SK-N-SH (cell line): ENCODE measurements around the gene MYO9B. TPM values are rescaled to one million over a fixed set of nuclear protein-coding genes. Genes with fewer than 3 reads are reported as not detected.

ENCODE experiments used
- CTCF ChIA-PET: fragments of 300-600, 350-600 bp; formaldehyde crosslinking; extraction: SDS; loops from one replicate; lab custom pipeline; 2021; lab: Yijun Ruan, JAX
- POLR2A ChIA-PET: fragments of 350-600 bp; sonication (Branson Sonifier 250); formaldehyde crosslinking; extraction: SDS; loops from one replicate; lab custom pipeline; 2020; ENCODE audit warnings: antibody characterized with exemption, inconsistent platforms; lab: Yijun Ruan, JAX
- DNase-seq: peaks from one replicate; pipeline ENCODE4 v3.0.0; 2012
- H2AFZ ChIP-seq: fragments of 200-600 bp; sonication (generic); 2 replicates; pipeline ENCODE4 v1.8.1; 2016; ENCODE audit warnings: antibody characterized with exemption, mild to moderate bottlenecking, low read depth
- H3F3A ChIP-seq: fragments of 200-600 bp; sonication (generic); replicated peaks from 2 replicates; pipeline ENCODE3; 2016; ENCODE audit warnings: antibody characterized with exemption, mild to moderate bottlenecking; ENCODE audit not compliant: insufficient read depth
- H3K27ac ChIP-seq, 2 experiments: fragments of 200-500 bp in 1 of 2; fragments of 200-600 bp in 1 of 2; sonication (Bioruptor generic) in 1 of 2; sonication (generic), shearing (Covaris generic) in 1 of 2; 2 replicates each; pipeline versions ENCODE4 v1.5.1 to v1.6.1; 2014 to 2016; ENCODE audit warnings: low read depth in 2 of 2, inconsistent platforms in 1 of 2, low read length in 1 of 2, mild to moderate bottlenecking in 1 of 2, mixed read lengths in 1 of 2
- H3K27me3 ChIP-seq: fragments of 200-600 bp; sonication (generic), shearing (Covaris generic); 2 replicates; pipeline ENCODE4 v1.6.1; 2016; ENCODE audit warnings: mixed run types; ENCODE audit not compliant: insufficient read depth
- H3K36me3 ChIP-seq, 2 experiments: fragments of 200-500 bp in 1 of 2; fragments of 200-600 bp in 1 of 2; sonication (Bioruptor generic) in 1 of 2; sonication (generic) in 1 of 2; replicated peaks in 1 of 2; 2 replicates each; pipeline versions ENCODE3 to v1.5.1; 2014 to 2016; ENCODE audit warnings: low read length in 1 of 2, mild to moderate bottlenecking in 1 of 2; ENCODE audit not compliant: insufficient read depth in 2 of 2, control insufficient read depth in 1 of 2
- H3K4me1 ChIP-seq, 2 experiments: fragments of 200-500 bp in 1 of 2; fragments of 200-600 bp in 1 of 2; sonication (Bioruptor generic) in 1 of 2; sonication (generic), shearing (Covaris generic) in 1 of 2; 2 replicates each; pipeline versions ENCODE4 v1.5.1 to v1.6.1; 2014 to 2016; ENCODE audit warnings: low read depth in 1 of 2, low read length in 1 of 2, mixed run types in 1 of 2; ENCODE audit not compliant: insufficient read depth in 2 of 2, control insufficient read depth in 1 of 2
- H3K4me2 ChIP-seq: fragments of 200-600 bp; sonication (generic), shearing (Covaris generic); 2 replicates; pipeline ENCODE4 v1.6.1; 2017; ENCODE audit warnings: mixed run types
- H3K4me3 ChIP-seq, 2 experiments: fragments of 200-500 bp in 1 of 2; fragments of 200-600 bp in 1 of 2; sonication (Bioruptor generic) in 1 of 2; sonication (generic), shearing (Covaris generic) in 1 of 2; 2 replicates each; pipeline versions ENCODE4 v1.5.1 to v1.8.1; 2014 to 2016; ENCODE audit warnings: low read depth in 2 of 2, inconsistent platforms in 1 of 2, low read length in 1 of 2, mild to moderate bottlenecking in 1 of 2, mixed read lengths in 1 of 2, moderate library complexity in 1 of 2
- H3K79me2 ChIP-seq: fragments of 200-600 bp; sonication (generic); 2 replicates; pipeline ENCODE4 v1.8.1; 2017; ENCODE audit warnings: mild to moderate bottlenecking; ENCODE audit not compliant: insufficient read depth
- H3K9ac ChIP-seq: fragments of 200-600 bp; sonication (generic); 2 replicates; pipeline ENCODE4 v1.6.1; 2017; ENCODE audit warnings: mixed run types
- H3K9me2 ChIP-seq: fragments of 200-600 bp; sonication (generic); 2 replicates; pipeline ENCODE4 v1.6.1; 2017; ENCODE audit warnings: mixed run types
- H3K9me3 ChIP-seq: fragments of 200-600 bp; sonication (generic); 2 replicates; pipeline ENCODE4 v1.6.1; 2017; ENCODE audit warnings: mixed run types, mild to moderate bottlenecking, moderate library complexity
- H4K20me1 ChIP-seq: fragments of 200-600 bp; sonication (generic); 2 replicates; pipeline ENCODE4 v1.6.1; 2017; ENCODE audit warnings: mild to moderate bottlenecking, mixed run types; ENCODE audit not compliant: insufficient read depth
- ELF1 ChIP-seq: IDR thresholded peaks from 2 replicates; pipeline ENCODE4 v1.4.0; 2012
- FOXJ3 ChIP-seq: sonication (generic); formaldehyde crosslinking; IDR thresholded peaks from 2 replicates; pipeline ENCODE4 v1.5.1; 2020; ENCODE audit warnings: mild to moderate bottlenecking, missing genetic modification reagents
- FOXM1 ChIP-seq: IDR thresholded peaks from 2 replicates; pipeline ENCODE4 v1.4.0; 2012; ENCODE audit warnings: low read depth, mild to moderate bottlenecking
- IRF3 ChIP-seq: fragments of 150-350 bp; IDR thresholded peaks from 2 replicates; pipeline ENCODE4 v1.6.1; 2016; ENCODE audit warnings: mild to moderate bottlenecking, low read depth, low read length
- NRF1 ChIP-seq: IDR thresholded peaks from 2 replicates; pipeline ENCODE4 v1.6.1; 2012; ENCODE audit warnings: low read depth, mild to moderate bottlenecking, low read length
- RAD21 ChIP-seq: IDR thresholded peaks from 2 replicates; pipeline ENCODE4 v1.6.1; 2012; ENCODE audit warnings: mild to moderate bottlenecking, low read length
- ZBTB33 ChIP-seq: IDR thresholded peaks from 2 replicates; pipeline ENCODE4 v1.4.0; 2012; ENCODE audit warnings: low read depth, borderline replicate concordance
- WGBS: methylation state at CpG from one replicate; pipeline ENCODE4 v1.1.6; 2017; ENCODE audit warnings: low lambda C conversion rate; 5-methylcytosine and 5-hydroxymethylcytosine counted together
- polyA plus RNA-seq, 3 experiments: library from polyadenylated mRNA; depleted of rRNA; stranded (reverse); fragments of >200 nt; gene quantifications; 2 replicates each; pipeline ENCODE4 v1.2.3, GENCODE V29; 2012

The MYO9B gene
- polyA plus RNA-seq, 1 of the 3 experiments (the other 2 are of a cell fraction) = 37.6 TPM

- peaks cover 0 to 13% of the 10 kb centered on the region in 2 experiments for H3K36me3 ChIP-seq
- H3K9me2 ChIP-seq = no peaks in the 10 kb centered on the region
- H3K4me1 ChIP-seq = peaks cover 12 to 19% of the 10 kb centered on the region in 2 experiments; a peak in 3 of 4 replicates
- no peak for DNase-seq
- no peaks in the 10 kb centered on the region for H3K9me3 ChIP-seq
- peaks cover 80% of the 10 kb centered on the region for H3K79me2 ChIP-seq
- H2AFZ ChIP-seq = no peak overlapping the region
- no peak overlapping the region for H3K4me3 ChIP-seq
- H3K27ac ChIP-seq = no peak overlapping the region
- POLR2A ChIA-PET = no interaction called here
- WGBS = 91% methylated on average over 8 of the region's 12 CpGs
- H3K9ac ChIP-seq = no peak overlapping the region
- H4K20me1 ChIP-seq = no peaks in the 10 kb centered on the region
- peaks cover 8% of the 10 kb centered on the region for H3F3A ChIP-seq
- no peak for TF ChIP-seq FOXM1
- CTCF ChIA-PET = no interaction called here
- H3K27me3 ChIP-seq = no peaks in the 10 kb centered on the region
- no peak overlapping the region for H3K4me2 ChIP-seq
Observed at GRCh38 chr19:17128403-17128802, 52.8 kb downstream of the MYO9B start.

GRCh38 chr19:17128820-17129219 is 53.2 kb downstream of the MYO9B start:
- Histone ChIP-seq H3K27ac (no peak overlapping the region), H3K4me2 (no peak overlapping the region), H3K27me3 (no peaks in the 10 kb centered on the region), H3K9me2 (no peaks in the 10 kb centered on the region), H3K79me2 (peaks cover 80% of the 10 kb centered on the region), H3K9ac (no peak overlapping the region), H4K20me1 (no peaks in the 10 kb centered on the region), H3K4me3 (no peak overlapping the region), H2AFZ (no peak overlapping the region), H3K36me3 (peaks cover 0 to 13% of the 10 kb centered on the region in 2 experiments), H3F3A (peaks cover 8% of the 10 kb centered on the region), H3K9me3 (no peaks in the 10 kb centered on the region), H3K4me1 (peaks cover 12 to 19% of the 10 kb centered on the region in 2 experiments; a peak in 3 of 4 replicates)
- WGBS = 97% methylated on average over 9 of the region's 9 CpGs
- ChIA-PET POLR2A (no interaction called here), CTCF (no interaction called here)
- DNase-seq = no peak
- TF ChIP-seq RAD21 (no peak), NRF1 (no peak), IRF3 (no peak)

- CTCF ChIA-PET = no interaction called here
- no peak overlapping the region for H3K4me2 ChIP-seq
- H3K9ac ChIP-seq = no peak overlapping the region
- H3K9me3 ChIP-seq = no peaks in the 10 kb centered on the region
- H3K79me2 ChIP-seq = peaks cover 82% of the 10 kb centered on the region
- H2AFZ ChIP-seq = no peak overlapping the region
- TF ChIP-seq ZBTB33 (no peak), ELF1 (no peak), FOXJ3 (no peak)
- WGBS = 85% methylated on average over 10 of the region's 12 CpGs
- H3K4me1 ChIP-seq = peaks cover 12 to 20% of the 10 kb centered on the region in 2 experiments; a peak in 3 of 4 replicates
- no peak overlapping the region for H3K4me3 ChIP-seq
- no peak for DNase-seq
- peaks cover 8% of the 10 kb centered on the region for H3F3A ChIP-seq
- POLR2A ChIA-PET = interaction anchor here (0.6 kb wide), 1 partner anchor 58 kb away, joined by 3 read pairs; no protein-coding TSS in a partner anchor
- no peaks in the 10 kb centered on the region for H4K20me1 ChIP-seq
- H3K27me3 ChIP-seq = no peaks in the 10 kb centered on the region
- H3K9me2 ChIP-seq = no peaks in the 10 kb centered on the region
- peaks cover 0 to 13% of the 10 kb centered on the region in 2 experiments for H3K36me3 ChIP-seq
- H3K27ac ChIP-seq = no peak overlapping the region
Observed at GRCh38 chr19:17129377-17129776, 53.8 kb downstream of the MYO9B start.
